ENCODE data around the gene CKM.

GRCh38 chr19:45340232-45340898 lies 17.7 kb upstream of the CKM start, which contains the start of gene KLC3:
- no peak for TF ChIP-seq CTCF (IDR thresholded peaks at IDR 0.05)
- TF ChIP-seq EZH2 (IDR thresholded peaks at IDR 0.05) = peak; percentile 46

Data from neural progenitor cell (in vitro differentiated cells).